Thymus (tissue), 11 donors: ENCODE measurements around the gene C17orf78. TPM values are rescaled to one million over a fixed set of nuclear protein-coding genes. Genes with fewer than 3 reads are reported as not detected.

ENCODE experiments used
- DNase-seq, 9 donors: peaks; one replicate each; pipeline ENCODE4 v3.0.0-alpha.2; 2013; ENCODE audit warnings: low spot score in 9 of 9, low read depth in 6 of 9, missing footprints in 1 of 9
- H3K27ac ChIP-seq, 2 donors: one replicate each; pipeline ENCODE4 v1.5.1; 2013; ENCODE audit warnings: control low read depth in 1 of 2, low read depth in 1 of 2, low read length in 1 of 2, mild to moderate bottlenecking in 1 of 2, moderate library complexity in 1 of 2
- H3K27me3 ChIP-seq, 2 donors: one replicate each; pipeline ENCODE4 v1.5.1; 2013; ENCODE audit warnings: low read length in 1 of 2; ENCODE audit not compliant: control insufficient read depth in 2 of 2, insufficient read depth in 1 of 2
- H3K36me3 ChIP-seq, 2 donors: one replicate each; pipeline ENCODE4 v1.5.1; 2013; ENCODE audit warnings: low read length in 1 of 2, mild to moderate bottlenecking in 1 of 2, moderate library complexity in 1 of 2; ENCODE audit not compliant: control insufficient read depth in 2 of 2, insufficient read depth in 2 of 2
- H3K4me1 ChIP-seq, 2 donors: one replicate each; pipeline ENCODE4 v1.5.1; 2013; ENCODE audit warnings: low read length in 2 of 2; ENCODE audit not compliant: control insufficient read depth in 2 of 2, insufficient read depth in 2 of 2
- H3K4me3 ChIP-seq, 2 donors: one replicate each; pipeline ENCODE4 v1.5.1; 2013; ENCODE audit warnings: low read length in 2 of 2, control low read depth in 1 of 2, mild to moderate bottlenecking in 1 of 2
- H3K9me3 ChIP-seq, 2 donors: one replicate each; pipeline ENCODE4 v1.5.1; 2013; ENCODE audit warnings: low read length in 1 of 2, mild to moderate bottlenecking in 1 of 2; ENCODE audit not compliant: control insufficient read depth in 2 of 2, insufficient read depth in 1 of 2
- WGBS: extraction: QIAGEN DNeasy Blood & Tissue Kit; methylation state at CpG from one replicate; pipeline ENCODE4 v1.1.7; 2013; 5-methylcytosine and 5-hydroxymethylcytosine counted together
- polyA plus RNA-seq: library from polyadenylated mRNA; stranded (reverse); fragments of 200-250 nt; gene quantifications from one replicate; pipeline ENCODE4 v1.2.3, GENCODE V29; 2013
- total RNA-seq: library from RNA; stranded (reverse); fragments of 120-200 nt; gene quantifications from one replicate; pipeline ENCODE4 v1.2.4, GENCODE V29; 2013
- donor health status: healthy.

Gene C17orf78
- total and polyA plus RNA-seq, 2 donors, result not detected

DNA sequence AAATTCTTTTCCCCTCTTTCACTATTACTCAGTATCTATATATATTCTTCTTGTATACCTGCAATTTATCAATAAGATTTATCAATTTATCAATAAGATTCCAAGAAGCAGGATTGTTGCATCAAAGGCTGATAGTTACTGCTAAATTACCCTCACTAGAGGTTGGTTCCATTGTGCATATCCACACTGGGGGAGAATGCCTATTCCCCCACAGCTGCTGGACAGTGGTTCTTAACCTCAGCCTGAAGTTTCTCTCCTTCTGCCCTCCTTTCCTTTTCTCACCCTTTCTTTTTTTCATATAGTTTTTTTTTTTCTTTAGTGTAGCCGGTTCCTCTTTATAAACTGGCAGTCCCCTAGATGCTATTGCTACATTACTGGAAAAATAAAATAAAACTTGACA, 6.3 kb downstream of the C17orf78 start:
- Histone ChIP-seq H3K27ac (no peak overlapping the region), H3K4me3 (no peak overlapping the region)
- 98% methylated on average over 1 of the region's 1 CpG for WGBS

DNA sequence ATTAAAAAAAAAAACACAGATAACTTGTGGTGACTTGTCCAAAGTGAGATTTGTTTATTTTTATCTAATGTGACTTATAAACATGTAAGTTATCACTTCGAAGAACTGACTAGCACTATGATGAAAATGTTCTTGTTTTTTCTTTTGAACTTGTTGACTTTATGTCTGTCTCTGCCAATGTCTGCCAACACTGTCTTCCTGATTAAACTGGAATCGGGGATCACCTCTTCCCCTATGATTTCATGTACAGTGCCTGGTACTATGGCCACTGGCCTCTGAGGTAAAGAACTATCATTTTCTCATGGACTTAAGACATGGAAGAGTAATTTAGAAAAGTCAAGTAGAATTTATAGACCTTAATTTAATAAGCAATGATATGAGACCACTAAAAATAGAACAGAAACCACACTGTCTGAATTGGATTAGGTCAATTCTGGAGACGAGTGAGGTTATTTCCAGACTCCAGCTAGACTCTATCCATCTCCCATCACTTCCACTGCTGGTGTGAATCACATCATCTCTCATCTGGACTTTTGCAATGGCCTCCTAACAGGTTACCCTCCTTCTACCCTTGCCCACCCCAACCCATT, 8.9 kb downstream of the C17orf78 start:
- Histone ChIP-seq H3K9me3 (no peaks in the 10 kb centered on the region), H3K4me1 (no peaks in the 10 kb centered on the region), H3K4me3 (no peak overlapping the region), H3K36me3 (no peaks in the 10 kb centered on the region), H3K27ac (no peak overlapping the region), H3K27me3 (no peaks in the 10 kb centered on the region)
- 94% methylated on average over 3 of the region's 3 CpGs for WGBS
- no peak for DNase-seq

More for the DNA sequence above, 6.3 kb downstream of the C17orf78 start:
- Histone ChIP-seq H3K9me3 (no peaks in the 10 kb centered on the region), H3K4me1 (no peaks in the 10 kb centered on the region), H3K36me3 (no peaks in the 10 kb centered on the region), H3K27me3 (no peaks in the 10 kb centered on the region)
- DNase-seq, result no peak

DNA sequence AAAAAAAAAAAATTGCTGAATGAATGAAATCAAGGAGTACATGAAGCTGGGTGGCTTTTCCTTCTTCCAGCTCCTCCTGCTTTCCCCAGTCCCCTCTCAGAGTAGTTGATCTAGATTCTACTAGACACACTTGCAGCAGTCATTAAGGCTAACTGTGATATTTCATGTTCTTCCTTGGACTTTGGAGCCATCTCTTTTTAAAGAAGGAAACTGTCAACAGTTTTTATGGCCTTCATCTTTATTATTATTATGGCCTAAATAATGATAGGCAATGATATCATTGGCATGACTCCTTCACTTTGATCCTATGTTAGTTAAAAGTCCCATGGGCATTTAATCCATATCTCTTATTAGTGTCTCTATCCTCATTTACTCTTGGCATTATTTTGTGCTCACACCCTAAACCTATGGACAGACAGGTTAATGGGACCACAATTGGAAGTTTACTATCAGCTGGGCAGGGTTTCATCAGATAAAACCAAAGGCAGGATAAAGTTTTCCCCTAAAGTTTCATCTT, 9.7 kb downstream of the C17orf78 start:
- no peak for DNase-seq
- H3K27ac ChIP-seq, result no peak overlapping the region
- H3K9me3 ChIP-seq, result no peaks in the 10 kb centered on the region
- H3K36me3 ChIP-seq, result no peaks in the 10 kb centered on the region
- no peak overlapping the region for H3K4me3 ChIP-seq
- H3K4me1 ChIP-seq, result no peaks in the 10 kb centered on the region
- H3K27me3 ChIP-seq, result no peaks in the 10 kb centered on the region

DNA sequence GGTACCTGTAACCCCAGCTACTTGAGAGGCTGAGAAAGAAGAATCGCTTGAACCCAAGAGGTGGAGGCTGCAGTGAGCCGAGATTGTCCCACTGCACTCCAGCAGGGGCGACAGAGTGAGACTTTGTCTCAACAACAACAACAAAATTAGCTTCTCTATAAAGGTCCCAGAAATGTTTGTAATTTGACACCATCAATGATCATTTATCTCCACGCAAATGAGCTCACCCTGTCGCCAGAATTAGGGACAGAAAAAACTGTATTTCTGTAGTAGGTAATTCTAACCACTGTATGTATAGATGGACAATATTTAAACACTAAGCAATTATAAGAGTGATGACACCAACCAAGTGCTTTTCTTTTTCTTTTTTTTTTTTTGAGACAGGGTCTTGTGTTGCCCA, 10.7 kb downstream of the C17orf78 start:
- H3K36me3 ChIP-seq, result no peaks in the 10 kb centered on the region
- WGBS, result 97% methylated on average over 5 of the region's 5 CpGs
- no peak overlapping the region for H3K27ac ChIP-seq
- H3K4me1 ChIP-seq, result no peaks in the 10 kb centered on the region
- no peak overlapping the region for H3K4me3 ChIP-seq
- no peak for DNase-seq
- no peaks in the 10 kb centered on the region for H3K27me3 ChIP-seq
- H3K9me3 ChIP-seq, result no peaks in the 10 kb centered on the region

DNA sequence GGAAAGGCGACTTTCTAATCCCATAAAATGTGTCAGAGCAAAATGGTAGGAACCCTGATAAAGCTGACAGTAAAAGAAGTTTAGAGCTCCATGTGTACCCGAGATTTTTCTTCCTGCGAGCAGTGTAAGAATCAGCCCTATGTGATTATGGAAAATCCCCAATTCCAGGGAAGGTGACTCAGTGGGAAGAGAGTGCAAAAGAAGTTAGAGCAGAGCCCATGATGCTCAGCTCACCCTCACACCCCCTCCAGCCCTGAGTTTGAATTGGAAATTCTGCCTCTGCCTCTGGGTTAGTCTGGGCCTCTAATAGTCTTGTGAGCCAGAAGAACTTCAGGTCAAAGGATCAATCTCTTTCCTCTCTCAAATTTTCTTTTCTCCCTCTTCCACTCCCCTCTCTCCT, 12.5 kb downstream of the C17orf78 start:
- 93% methylated on average over 3 of the region's 3 CpGs for WGBS
- H3K4me1 ChIP-seq, result no peaks in the 10 kb centered on the region
- H3K36me3 ChIP-seq, result no peaks in the 10 kb centered on the region
- H3K9me3 ChIP-seq, result no peaks in the 10 kb centered on the region
- DNase-seq, result no peak
- no peaks in the 10 kb centered on the region for H3K27me3 ChIP-seq
- no peak overlapping the region for H3K27ac ChIP-seq
- H3K4me3 ChIP-seq, result no peak overlapping the region

DNA sequence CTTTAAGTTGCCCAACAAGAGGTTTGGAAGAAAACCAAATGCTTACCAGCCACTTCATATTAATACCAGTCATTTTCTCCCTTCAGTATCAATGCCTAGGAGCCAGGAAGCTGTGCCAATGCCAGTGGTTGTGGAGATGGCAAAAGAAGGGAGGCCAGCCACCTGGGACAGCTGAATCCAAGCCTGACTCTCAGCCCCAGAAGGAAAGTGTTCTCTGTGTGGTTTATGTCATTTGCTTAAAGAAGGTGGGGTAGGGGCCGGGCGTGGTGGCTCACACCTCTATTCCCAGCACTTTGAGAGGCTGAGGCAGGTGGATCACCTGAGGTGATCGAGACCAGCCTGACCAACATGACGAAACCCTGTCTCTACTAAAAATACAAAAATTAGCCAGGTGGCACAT, 13.4 kb downstream of the C17orf78 start:
- Histone ChIP-seq H3K4me1 (no peaks in the 10 kb centered on the region), H3K36me3 (no peaks in the 10 kb centered on the region), H3K9me3 (no peaks in the 10 kb centered on the region), H3K27ac (no peak overlapping the region), H3K27me3 (no peaks in the 10 kb centered on the region), H3K4me3 (no peak overlapping the region)
- no peak for DNase-seq
- 98% methylated on average over 4 of the region's 4 CpGs for WGBS

DNA sequence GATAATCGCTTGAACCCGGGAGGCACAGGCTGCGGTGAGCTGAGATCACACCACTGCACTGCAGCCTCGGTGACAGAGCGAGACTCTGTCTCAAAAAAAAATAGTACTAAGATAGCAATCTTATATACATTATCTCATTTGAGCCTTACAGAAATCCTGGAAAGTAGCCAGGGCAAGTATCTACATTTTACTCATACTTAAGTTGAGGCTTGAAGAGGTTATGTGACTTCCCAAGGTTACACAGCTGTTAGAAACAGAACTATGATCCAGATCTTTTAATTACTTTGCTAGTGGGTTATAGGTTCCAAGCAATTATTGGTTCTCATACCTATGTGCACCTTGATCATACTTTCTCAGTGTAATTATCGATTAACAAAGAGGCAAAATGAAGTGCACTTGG, 15.4 kb downstream of the C17orf78 start:
- H3K9me3 ChIP-seq, result no peaks in the 10 kb centered on the region
- WGBS, result 96% methylated on average over 6 of the region's 6 CpGs
- no peaks in the 10 kb centered on the region for H3K27me3 ChIP-seq
- no peaks in the 10 kb centered on the region for H3K4me1 ChIP-seq
- DNase-seq, result no peak
- no peak overlapping the region for H3K27ac ChIP-seq
- no peaks in the 10 kb centered on the region for H3K36me3 ChIP-seq
- H3K4me3 ChIP-seq, result no peak overlapping the region

DNA sequence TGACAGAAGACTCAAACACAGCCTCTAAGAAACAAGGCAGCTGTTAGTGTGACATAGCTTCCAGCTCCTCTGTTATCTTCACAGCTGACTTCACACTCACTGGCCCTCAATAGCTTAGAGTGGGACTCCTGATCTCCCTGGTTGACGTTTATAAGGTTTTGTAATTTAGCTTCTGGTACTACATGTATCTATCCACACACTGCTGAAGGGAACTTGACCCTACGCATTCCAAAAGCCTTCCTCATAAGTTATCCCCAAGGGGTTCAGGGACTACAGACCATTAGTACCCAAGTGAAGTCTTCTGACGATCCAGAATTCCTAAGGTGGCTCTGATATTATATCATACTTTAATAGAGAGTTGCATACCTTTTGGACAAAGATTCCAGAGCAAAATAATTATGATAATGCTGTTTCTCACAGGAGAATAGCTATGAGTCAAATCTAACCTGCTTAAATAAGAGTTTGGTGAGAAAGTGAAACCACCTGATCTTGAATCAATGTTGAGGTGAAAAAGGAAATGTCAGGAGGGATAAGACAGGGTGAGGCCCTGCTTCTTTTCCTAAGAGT, 16.3 kb downstream of the C17orf78 start:
- no peaks in the 10 kb centered on the region for H3K9me3 ChIP-seq
- WGBS, result 91% methylated on average over 3 of the region's 3 CpGs
- H3K27me3 ChIP-seq, result no peaks in the 10 kb centered on the region
- no peaks in the 10 kb centered on the region for H3K4me1 ChIP-seq
- H3K4me3 ChIP-seq, result no peak overlapping the region
- no peak for DNase-seq
- no peaks in the 10 kb centered on the region for H3K36me3 ChIP-seq
- no peak overlapping the region for H3K27ac ChIP-seq

DNA sequence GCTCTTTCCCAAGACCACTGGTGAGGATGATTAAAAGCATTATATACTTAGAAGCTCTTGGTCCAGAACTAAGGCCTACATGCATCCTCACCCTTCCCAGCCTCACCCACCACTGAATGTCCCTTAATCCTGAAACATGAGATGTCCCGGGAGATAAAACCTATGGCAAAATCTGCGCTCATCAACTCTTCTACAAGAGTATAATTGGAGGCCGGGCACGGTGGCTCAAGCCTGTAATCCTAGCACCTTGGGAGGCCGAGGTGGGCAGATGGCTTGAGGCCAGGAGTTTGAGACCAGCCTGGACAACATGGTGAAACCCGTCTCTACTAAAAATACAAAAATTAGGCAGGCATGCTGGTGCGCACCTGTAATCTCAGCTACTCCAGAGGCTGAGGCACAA, 17.6 kb downstream of the C17orf78 start:
- Histone ChIP-seq H3K36me3 (no peaks in the 10 kb centered on the region), H3K4me3 (no peak overlapping the region), H3K27ac (no peak overlapping the region), H3K9me3 (no peaks in the 10 kb centered on the region), H3K4me1 (no peaks in the 10 kb centered on the region), H3K27me3 (no peaks in the 10 kb centered on the region)
- no peak for DNase-seq
- 97% methylated on average over 7 of the region's 7 CpGs for WGBS
